WI38 (cell line): ENCODE data around the gene FAM168A.

Experiments used
- H3K4me3 ChIP-seq: 2 replicates; pipeline ENCODE4 v1.5.1; 2011; ENCODE audit warnings: low read depth, mild to moderate bottlenecking, control low read depth, low read length
- TF ChIP-seq, protein P1 (sequence below): IDR thresholded peaks from 2 replicates; pipeline ENCODE4 v1.5.1; 2012; ENCODE audit warnings: low read depth, mild to moderate bottlenecking, control low read depth, low read length

Gene FAM168A

GRCh38 chr11:73355109-73355508 lies 242.8 kb downstream of the FAM168A start:
- H3K4me3 ChIP-seq = no peak overlapping the region
- TF ChIP-seq, protein P1, sequence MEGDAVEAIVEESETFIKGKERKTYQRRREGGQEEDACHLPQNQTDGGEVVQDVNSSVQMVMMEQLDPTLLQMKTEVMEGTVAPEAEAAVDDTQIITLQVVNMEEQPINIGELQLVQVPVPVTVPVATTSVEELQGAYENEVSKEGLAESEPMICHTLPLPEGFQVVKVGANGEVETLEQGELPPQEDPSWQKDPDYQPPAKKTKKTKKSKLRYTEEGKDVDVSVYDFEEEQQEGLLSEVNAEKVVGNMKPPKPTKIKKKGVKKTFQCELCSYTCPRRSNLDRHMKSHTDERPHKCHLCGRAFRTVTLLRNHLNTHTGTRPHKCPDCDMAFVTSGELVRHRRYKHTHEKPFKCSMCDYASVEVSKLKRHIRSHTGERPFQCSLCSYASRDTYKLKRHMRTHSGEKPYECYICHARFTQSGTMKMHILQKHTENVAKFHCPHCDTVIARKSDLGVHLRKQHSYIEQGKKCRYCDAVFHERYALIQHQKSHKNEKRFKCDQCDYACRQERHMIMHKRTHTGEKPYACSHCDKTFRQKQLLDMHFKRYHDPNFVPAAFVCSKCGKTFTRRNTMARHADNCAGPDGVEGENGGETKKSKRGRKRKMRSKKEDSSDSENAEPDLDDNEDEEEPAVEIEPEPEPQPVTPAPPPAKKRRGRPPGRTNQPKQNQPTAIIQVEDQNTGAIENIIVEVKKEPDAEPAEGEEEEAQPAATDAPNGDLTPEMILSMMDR = no peak

DNA sequence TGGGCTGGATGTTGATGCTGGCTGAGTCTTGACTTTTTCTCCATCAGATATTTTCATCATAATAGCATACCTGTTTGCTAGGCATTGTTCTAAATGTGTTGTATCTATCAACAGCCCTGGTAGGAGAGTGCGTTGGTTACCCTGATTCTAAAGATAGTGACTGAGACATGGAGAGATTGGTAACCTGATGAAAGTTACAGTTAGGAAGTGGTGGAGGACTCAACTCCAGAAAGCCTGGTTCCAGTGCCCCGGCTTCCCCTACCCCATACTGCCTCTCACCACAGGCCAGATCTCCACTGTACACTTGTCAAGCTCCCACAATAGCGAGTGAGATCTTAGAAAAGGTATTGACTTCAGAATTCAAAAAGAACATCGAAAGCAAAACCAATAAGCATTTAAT lies 244.5 kb downstream of the FAM168A start:
- no peak overlapping the region for H3K4me3 ChIP-seq
- TF ChIP-seq, protein P1 = no peak

DNA sequence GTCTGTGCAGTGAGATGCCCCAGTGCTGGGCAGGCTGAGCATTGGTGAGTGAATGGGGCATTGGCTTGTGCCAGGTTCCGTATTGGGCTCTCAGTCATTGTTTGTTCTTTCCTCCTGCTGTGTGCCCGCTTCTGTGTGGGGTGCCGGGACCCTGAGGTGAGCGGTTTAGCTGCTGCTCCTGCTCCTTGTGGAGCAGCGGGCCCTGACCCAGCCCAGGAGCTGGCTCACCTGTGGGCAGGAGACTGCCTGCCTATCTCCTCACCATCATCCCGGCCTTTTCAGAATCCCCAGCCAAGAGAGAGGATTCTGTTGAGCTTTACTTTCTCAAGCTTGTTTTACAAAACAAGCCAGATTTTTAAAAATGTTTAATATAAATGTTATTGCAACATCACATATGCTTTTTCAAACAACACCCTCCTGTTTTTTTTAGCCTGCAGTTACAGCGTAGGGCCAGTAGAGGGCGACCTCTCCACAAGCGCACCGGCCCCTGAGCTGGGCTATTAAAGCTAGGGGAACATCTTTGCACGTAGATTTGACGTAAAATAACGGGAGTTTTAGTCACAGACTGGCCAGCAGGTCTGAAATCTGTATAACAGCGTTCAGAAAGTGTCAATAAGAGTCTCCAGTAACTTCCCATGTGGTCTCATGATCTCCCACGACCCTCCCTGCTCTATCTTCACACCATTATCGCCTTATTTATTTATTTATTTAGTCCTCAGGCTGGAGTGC lies 246.8 kb downstream of the FAM168A start:
- H3K4me3 ChIP-seq = no peak overlapping the region
- TF ChIP-seq, protein P1 = peak; percentile 81
